Small intestine (tissue), 7 donors: Measurements from ENCODE around the gene SNX4. TPM values are rescaled to one million over a fixed set of nuclear protein-coding genes. Genes with fewer than 3 reads are reported as not detected.
A peak's percentile ranks its signal among the peaks of the same experiment; 100 is the strongest.
"Not testable (repeated sequence)": the region's sequence is repeated elsewhere in the genome, so short reads cannot be mapped to it uniquely, and the experiment has no call there.

Experiments used
- DNase-seq, 2 donors: peaks; one replicate each; pipeline versions ENCODE4 v3.0.0 to v3.0.0-alpha.2; 2013
- FAIRE-seq: peaks from 2 replicates; lab custom pipeline; 2012; peaks lifted over from hg19 to GRCh38; lab: Jason Lieb, UNC
- H3K27ac ChIP-seq, 3 donors: one replicate each; pipeline ENCODE4 v1.5.1; 2013; ENCODE audit warnings: low read length in 2 of 3, mild to moderate bottlenecking in 2 of 3, control low read depth in 1 of 3, inconsistent platforms in 1 of 3, low read depth in 1 of 3, moderate library complexity in 1 of 3
- H3K27me3 ChIP-seq, 3 donors: one replicate each; pipeline ENCODE4 v1.6.1; 2013; ENCODE audit warnings: low read length in 3 of 3, inconsistent platforms in 1 of 3; ENCODE audit not compliant: control insufficient read depth in 3 of 3, insufficient read depth in 3 of 3
- H3K36me3 ChIP-seq, 3 donors: one replicate each; pipeline ENCODE4 v1.6.1; 2013; ENCODE audit warnings: low read length in 3 of 3, inconsistent platforms in 1 of 3, low read depth in 1 of 3, mild to moderate bottlenecking in 1 of 3, moderate library complexity in 1 of 3; ENCODE audit not compliant: control insufficient read depth in 3 of 3, insufficient read depth in 2 of 3
- H3K4me1 ChIP-seq, 3 donors: one replicate each; pipeline ENCODE4 v1.6.1; 2013; ENCODE audit warnings: low read length in 2 of 3, inconsistent platforms in 1 of 3, low read depth in 1 of 3, mild to moderate bottlenecking in 1 of 3, moderate library complexity in 1 of 3; ENCODE audit not compliant: control insufficient read depth in 3 of 3, insufficient read depth in 2 of 3
- H3K4me3 ChIP-seq, 3 donors: one replicate each; pipeline ENCODE4 v1.5.1; 2013; ENCODE audit warnings: low read length in 3 of 3, control low read depth in 1 of 3, inconsistent platforms in 1 of 3, low read depth in 1 of 3, mild to moderate bottlenecking in 1 of 3, moderate library complexity in 1 of 3
- H3K9me3 ChIP-seq, 2 donors: one replicate each; pipeline ENCODE4 v1.6.1; 2013; ENCODE audit warnings: low read depth in 1 of 2, low read length in 1 of 2; ENCODE audit not compliant: control insufficient read depth in 2 of 2, insufficient read depth in 1 of 2
- WGBS, 3 donors: extraction: QIAGEN DNeasy Blood & Tissue Kit; methylation state at CpG; one replicate each; pipeline ENCODE4 v1.1.7; 2013; 5-methylcytosine and 5-hydroxymethylcytosine counted together
- polyA plus RNA-seq, 4 donors: library from polyadenylated mRNA; stranded (reverse) in 3 of 4; unstranded in 1 of 4; fragments of 200-250 nt in 3 of 4; fragments of 120-200 nt in 1 of 4; gene quantifications; one replicate each; pipeline versions ENCODE4 v1.2.1 to v1.2.3, GENCODE V29; 2013
- donor health status: healthy with polysubstance abuse.
- donor health status: control.
- donor health status: control.
- donor health status: Bipolar disorder and iron deficiency.
- donor health status: healthy.

Gene SNX4
- polyA plus RNA-seq, 4 donors, result 30.0 to 71.6 (median 61.6) TPM

DNA sequence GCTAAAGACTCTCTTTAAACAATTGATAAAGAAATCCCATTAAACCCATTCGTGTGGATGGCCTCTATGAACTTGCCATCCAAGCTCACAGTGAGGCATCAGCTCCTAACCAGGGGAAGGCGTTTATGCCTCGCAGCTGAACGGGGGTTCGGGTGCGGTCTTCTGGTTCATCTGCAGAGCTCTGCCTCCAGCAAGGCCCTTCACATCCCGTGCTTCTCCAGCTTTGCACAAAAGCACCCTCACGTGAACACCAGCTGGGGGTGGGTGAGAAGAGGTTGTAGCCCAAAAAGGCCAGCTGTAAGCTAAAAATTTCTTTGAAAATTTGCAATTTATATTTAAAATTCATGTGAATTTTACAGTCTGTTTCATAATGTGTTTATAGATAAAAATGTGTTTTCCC, 105.3 kb downstream of the SNX4 start:
- DNase-seq, result no peak
- no peaks in the 10 kb centered on the region for H3K4me1 ChIP-seq
- FAIRE-seq, result no peak

GRCh38 chr3:125410922-125411321, 109.1 kb downstream of the SNX4 start:
- FAIRE-seq (no peak), DNase-seq (no peak)
- WGBS, 3 donors, result 79 to 88% (median 79%) methylated on average over 6 of the region's 6 CpGs
- Histone ChIP-seq H3K4me1 (no peaks in the 10 kb centered on the region), H3K27me3 (no peaks in the 10 kb centered on the region), H3K4me3 (no peak overlapping the region), H3K27ac (no peak overlapping the region), H3K9me3 (no peaks in the 10 kb centered on the region), H3K36me3 (no peaks in the 10 kb centered on the region)

More for the DNA sequence above, 105.3 kb downstream of the SNX4 start:
- H3K27me3 ChIP-seq, result no peaks in the 10 kb centered on the region
- peaks cover 0 to 10% of the 10 kb centered on the region in 2 donors for H3K9me3 ChIP-seq
- H3K4me3 ChIP-seq, result no peak overlapping the region
- H3K36me3 ChIP-seq, result no peaks in the 10 kb centered on the region
- no peak overlapping the region for H3K27ac ChIP-seq
- 76 to 82% (median 77%) methylated on average over 8 of the region's 8 CpGs for WGBS, 3 donors

DNA sequence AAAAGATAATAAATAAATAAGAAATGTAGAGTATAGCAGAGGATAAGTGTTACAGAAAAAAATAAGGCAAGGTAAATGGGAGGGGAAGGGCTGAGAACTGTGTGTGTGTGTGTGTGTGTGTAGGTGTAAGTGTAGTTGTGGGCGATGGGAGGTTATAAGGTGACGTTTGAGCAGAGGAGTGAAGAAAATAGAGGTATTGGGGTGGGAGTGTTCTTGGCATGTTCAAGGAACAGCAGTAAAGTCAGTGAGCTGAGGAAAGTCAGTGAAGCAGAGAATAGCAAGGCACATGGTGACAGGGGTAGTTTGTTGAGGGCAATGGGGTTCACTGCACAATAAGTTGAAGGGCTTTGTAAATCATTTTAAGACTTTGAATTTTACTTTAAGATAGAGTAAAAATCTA, 113.9 kb downstream of the SNX4 start:
- FAIRE-seq, result no peak
- Histone ChIP-seq H3K27ac (no peak overlapping the region), H3K27me3 (no peaks in the 10 kb centered on the region), H3K9me3 (no peaks in the 10 kb centered on the region), H3K36me3 (no peaks in the 10 kb centered on the region), H3K4me1 (no peaks in the 10 kb centered on the region), H3K4me3 (no peak overlapping the region)
- DNase-seq, result no peak
- WGBS, 3 donors, result 75 to 94% (median 83%) methylated on average over 2 of the region's 2 CpGs

DNA sequence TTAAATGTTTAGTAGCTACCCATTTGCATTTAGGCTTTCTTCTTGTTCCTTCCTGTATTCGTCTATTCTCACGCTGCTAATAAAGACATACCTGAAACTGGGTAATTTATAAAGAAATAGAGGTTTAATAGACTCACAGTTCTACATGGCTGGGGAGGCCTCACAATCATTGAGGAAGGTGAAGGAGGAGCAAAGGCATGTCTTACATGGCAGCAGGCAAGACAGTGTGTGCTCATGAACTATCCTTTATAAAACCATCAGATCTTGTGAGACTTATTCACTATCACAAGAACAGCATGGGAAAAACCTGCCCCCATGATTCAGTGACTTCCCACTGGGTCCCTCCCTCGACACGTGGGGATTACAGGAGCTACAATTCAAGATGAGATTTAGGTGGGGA, 114.5 kb downstream of the SNX4 start:
- DNase-seq, H3K36me3 ChIP-seq, FAIRE-seq, H3K27ac ChIP-seq, H3K4me1 ChIP-seq, H3K9me3 ChIP-seq, H3K4me3 ChIP-seq, H3K27me3 ChIP-seq: not testable (repeated sequence)
- WGBS, 3 donors, result 89 to 94% (median 89%) methylated on average over 4 of the region's 4 CpGs

DNA sequence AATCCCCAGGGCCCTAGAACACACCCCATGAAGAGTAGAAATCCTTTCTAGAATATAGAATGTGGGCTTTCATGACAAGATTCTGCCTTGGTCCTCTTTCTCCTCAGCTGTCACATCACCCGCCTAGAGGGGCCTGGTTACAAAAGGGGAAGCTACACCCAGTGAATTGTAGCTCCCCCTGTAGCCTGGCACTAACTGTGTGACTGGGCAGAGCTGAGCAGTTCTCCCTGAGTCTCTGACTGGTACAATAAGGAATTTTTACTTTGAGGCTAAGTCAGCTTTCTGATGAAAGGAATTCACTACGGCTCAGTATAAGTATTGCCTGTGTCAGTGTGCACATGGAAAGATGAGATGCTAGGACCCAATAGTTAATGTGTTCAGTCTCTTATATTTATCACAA, 116.2 kb downstream of the SNX4 start:
- Histone ChIP-seq H3K4me3 (no peak overlapping the region), H3K27me3 (no peaks in the 10 kb centered on the region), H3K36me3 (no peaks in the 10 kb centered on the region), H3K27ac (no peak overlapping the region), H3K4me1 (no peaks in the 10 kb centered on the region), H3K9me3 (no peaks in the 10 kb centered on the region)
- DNase-seq (no peak), FAIRE-seq (no peak)
- WGBS, 3 donors, result 92 to 93% (median 93%) methylated on average over 2 of the region's 2 CpGs

- H3K27me3 ChIP-seq, result no peaks in the 10 kb centered on the region
- H3K4me3 ChIP-seq, result no peak overlapping the region
- no peaks in the 10 kb centered on the region for H3K36me3 ChIP-seq
- no peaks in the 10 kb centered on the region for H3K9me3 ChIP-seq
- FAIRE-seq (no peak), DNase-seq (no peak)
- H3K27ac ChIP-seq, result no peak overlapping the region
- H3K4me1 ChIP-seq, result no peaks in the 10 kb centered on the region
- WGBS, 3 donors, result 88 to 93% (median 90%) methylated on average over 2 of the region's 2 CpGs
Observed at GRCh38 chr3:125402639-125403038, 117.4 kb downstream of the SNX4 start.

GRCh38 chr3:125401402-125401801, 118.6 kb downstream of the SNX4 start:
- Histone ChIP-seq H3K4me1 (no peaks in the 10 kb centered on the region), H3K9me3 (no peaks in the 10 kb centered on the region), H3K27me3 (no peaks in the 10 kb centered on the region), H3K27ac (no peak overlapping the region), H3K36me3 (no peaks in the 10 kb centered on the region), H3K4me3 (no peak overlapping the region)
- 72 to 88% (median 74%) methylated on average over 1 of the region's 1 CpG for WGBS, 3 donors
- no peak for FAIRE-seq
- DNase-seq, result no peak

- Histone ChIP-seq H3K4me3 (no peak overlapping the region), H3K27ac (no peak overlapping the region), H3K4me1 (no peaks in the 10 kb centered on the region), H3K27me3 (no peaks in the 10 kb centered on the region), H3K9me3 (no peaks in the 10 kb centered on the region), H3K36me3 (no peaks in the 10 kb centered on the region)
- FAIRE-seq (no peak), DNase-seq (peak in 1 of 2 donors; percentile 34)
- WGBS, 3 donors, result 26 to 42% (median 38%) methylated on average over 1 of the region's 1 CpG
Observed at GRCh38 chr3:125398952-125399351, 121.0 kb downstream of the SNX4 start.
